Panc1 (cell line): Measurements from ENCODE around the gene MAGI3. TPM values are rescaled to one million over a fixed set of nuclear protein-coding genes. Genes with fewer than 3 reads are reported as not detected.
"Not testable (repeated sequence)": the region's sequence is repeated elsewhere in the genome, so short reads cannot be mapped to it uniquely, and the experiment has no call there.

Experiments
- ATAC-seq: fragments of 200-7000 bp; cut with Tn5 transposase; 2 replicates; pipeline ENCODE4 v1.9.1; 2020; ENCODE audit warnings: mild to moderate bottlenecking, moderate library complexity
- BruUV-seq: library from RNA; stranded (reverse); fragments of 400-500 nt; replicated peaks from 2 replicates; lab custom pipeline; 2021; lab: Mats Ljungman, UMichigan
- CTCF ChIA-PET: fragments of 300-600 bp; sonication (Branson Sonifier 250); formaldehyde crosslinking; loops from one replicate; lab custom pipeline; 2022; ENCODE audit warnings: antibody characterized with exemption; lab: Charles Lee
- POLR2A ChIA-PET: fragments of 300-600 bp; sonication (Branson Sonifier 250); formaldehyde crosslinking; loops from one replicate; lab custom pipeline; 2022; ENCODE audit warnings: antibody characterized with exemption; lab: Charles Lee
- DNase-seq: peaks from one replicate; pipeline ENCODE4 v3.0.0-alpha.2; 2010; ENCODE audit warnings: low read depth, low spot score
- H3K27ac ChIP-seq: 2 replicates; pipeline ENCODE4 v1.5.1; 2011; ENCODE audit warnings: mild to moderate bottlenecking, low read length, inconsistent platforms
- H3K27me3 ChIP-seq: fragments of 200-500 bp; sonication (Bioruptor generic); 2 replicates; pipeline ENCODE4 v1.6.0; 2014; ENCODE audit warnings: low read length, inconsistent platforms; ENCODE audit not compliant: control insufficient read depth, insufficient read depth
- H3K36me3 ChIP-seq: fragments of 200-500 bp; sonication (Bioruptor generic); 2 replicates; pipeline ENCODE4 v1.5.1; 2014; ENCODE audit warnings: inconsistent platforms, mild to moderate bottlenecking, low read length, moderate library complexity; ENCODE audit not compliant: control insufficient read depth, insufficient read depth
- H3K4me1 ChIP-seq: 2 replicates; pipeline ENCODE4 v1.5.1; 2011; ENCODE audit warnings: inconsistent platforms, mild to moderate bottlenecking, low read length, moderate library complexity; ENCODE audit not compliant: control insufficient read depth, insufficient read depth
- H3K4me3 ChIP-seq, 2 experiments: 2 replicates each; pipeline ENCODE4 v1.5.1; 2011 to 2012; ENCODE audit warnings: low read depth in 2 of 2, low read length in 2 of 2, mild to moderate bottlenecking in 2 of 2, inconsistent platforms in 1 of 2, moderate library complexity in 1 of 2
- H3K9me3 ChIP-seq: fragments of 200-500 bp; sonication (Bioruptor generic); 2 replicates; pipeline ENCODE4 v1.5.1; 2014; ENCODE audit warnings: low read depth, mild to moderate bottlenecking, inconsistent platforms, low read length, moderate library complexity; ENCODE audit not compliant: control insufficient read depth, insufficient read depth
- CTCF ChIP-seq: fragments of 450-650 bp; IDR thresholded peaks from 2 replicates; pipeline ENCODE4 v1.5.1; 2017; ENCODE audit warnings: mild to moderate bottlenecking
- POLR2AphosphoS5 ChIP-seq: IDR thresholded peaks from 2 replicates; pipeline ENCODE4 v1.6.1; 2012; ENCODE audit warnings: mild to moderate bottlenecking, low read depth, low read length, moderate library complexity
- REST ChIP-seq, 2 experiments: IDR thresholded peaks; 2 replicates each; pipeline ENCODE4 v1.6.1; 2011 to 2012; ENCODE audit warnings: low read depth in 2 of 2, control low read depth in 1 of 2, low read length in 1 of 2, mild to moderate bottlenecking in 1 of 2, moderate library complexity in 1 of 2; ENCODE audit not compliant: insufficient read depth in 1 of 2
- SIN3A ChIP-seq: IDR thresholded peaks from 2 replicates; pipeline ENCODE4 v1.6.1; 2012; ENCODE audit warnings: low read depth, mild to moderate bottlenecking, low read length, moderate library complexity, borderline replicate concordance; ENCODE audit not compliant: insufficient read depth
- TCF7L2 ChIP-seq: IDR thresholded peaks from 2 replicates; pipeline ENCODE4 v1.6.1; 2011; ENCODE audit warnings: mild to moderate bottlenecking, low read depth, low read length, inconsistent platforms
- in situ Hi-C: cut with HindIII; loops from 2 replicates; pipeline ENCODE4 v1.10.0; 2016; ENCODE audit warnings: low sequenced_read_pairs, low pct_unique_long_range_greater_than_20kb
- intact Hi-C: fragments of 100-400 bp; cut with micrococcal nuclease; formaldehyde crosslinking; loops from one replicate; pipeline ENCODE4 v1.10.0; 2022; ENCODE audit not compliant: unreplicated experiment
- total RNA-seq: library from RNA; stranded (reverse); gene quantifications from one replicate; pipeline ENCODE4 v1.2.1, GENCODE V29; 2021; ENCODE audit not compliant: unreplicated experiment

The MAGI3 gene
- total RNA-seq, 1 experiment from 2014 or later = 10.9 TPM

- BruUV-seq = no TSS peak
- Histone ChIP-seq H3K36me3 (no peaks in the 10 kb centered on the region), H3K27ac (no peak overlapping the region), H3K9me3 (peaks cover 3% of the 10 kb centered on the region; the same call in 1 of the 2 replicates), H3K27me3 (no peaks in the 10 kb centered on the region), H3K4me1 (no peaks in the 10 kb centered on the region), H3K4me3 (no peak overlapping the region)
- ATAC-seq (no peak), DNase-seq (no peak)
- ChIA-PET POLR2A (no interaction called here), CTCF (no interaction called here)
- TF ChIP-seq POLR2AphosphoS5 (no peak), TCF7L2 (no peak), SIN3A (no peak), REST (IDR thresholded peaks at IDR 0.05; ENCODE audit: insufficient read depth in 1 of 2, low read depth in 2 of 2, low read length in 1 of 2) (no peak), CTCF (no peak)
- in situ Hi-C loops = no loop called here
- intact Hi-C loops = no loop called here
Observed at GRCh38 chr1:113467991-113468390, 77.7 kb downstream of the MAGI3 start.

GRCh38 chr1:113478427-113479195, 88.3 kb downstream of the MAGI3 start:
- in situ Hi-C loops = not testable (repeated sequence)

More at GRCh38 chr1:113478427-113479195, 88.3 kb downstream of the MAGI3 start:
- H3K4me1 ChIP-seq, ATAC-seq, BruUV-seq, H3K27me3 ChIP-seq, H3K4me3 ChIP-seq, POLR2A ChIA-PET, H3K9me3 ChIP-seq, H3K36me3 ChIP-seq, H3K27ac ChIP-seq, CTCF ChIA-PET, DNase-seq, intact Hi-C loops: not testable (repeated sequence)
